Measurements from ENCODE around the gene IL13.

The IL13 gene

DNA sequence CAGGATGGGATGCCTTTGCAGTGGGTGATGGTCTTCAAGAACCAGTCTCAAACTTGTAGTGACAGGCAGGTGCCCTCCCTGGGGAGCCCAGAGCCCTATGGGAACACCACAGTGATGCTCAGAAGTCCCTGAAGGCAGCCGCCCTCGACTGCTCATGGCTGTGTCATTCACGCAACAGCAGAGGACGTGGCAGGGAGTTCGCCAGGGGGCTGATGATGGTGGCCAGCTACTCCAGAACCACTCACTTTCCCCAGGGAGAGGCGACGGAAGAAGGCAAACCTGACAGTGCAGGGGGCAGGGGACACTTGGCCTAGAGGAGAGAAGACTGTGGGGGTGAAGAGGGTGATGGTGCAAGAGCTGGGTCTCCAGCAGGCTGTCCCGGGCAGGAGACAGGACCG lies 4.0 kb downstream of the IL13 start:
- TF ChIP-seq, protein P1, sequence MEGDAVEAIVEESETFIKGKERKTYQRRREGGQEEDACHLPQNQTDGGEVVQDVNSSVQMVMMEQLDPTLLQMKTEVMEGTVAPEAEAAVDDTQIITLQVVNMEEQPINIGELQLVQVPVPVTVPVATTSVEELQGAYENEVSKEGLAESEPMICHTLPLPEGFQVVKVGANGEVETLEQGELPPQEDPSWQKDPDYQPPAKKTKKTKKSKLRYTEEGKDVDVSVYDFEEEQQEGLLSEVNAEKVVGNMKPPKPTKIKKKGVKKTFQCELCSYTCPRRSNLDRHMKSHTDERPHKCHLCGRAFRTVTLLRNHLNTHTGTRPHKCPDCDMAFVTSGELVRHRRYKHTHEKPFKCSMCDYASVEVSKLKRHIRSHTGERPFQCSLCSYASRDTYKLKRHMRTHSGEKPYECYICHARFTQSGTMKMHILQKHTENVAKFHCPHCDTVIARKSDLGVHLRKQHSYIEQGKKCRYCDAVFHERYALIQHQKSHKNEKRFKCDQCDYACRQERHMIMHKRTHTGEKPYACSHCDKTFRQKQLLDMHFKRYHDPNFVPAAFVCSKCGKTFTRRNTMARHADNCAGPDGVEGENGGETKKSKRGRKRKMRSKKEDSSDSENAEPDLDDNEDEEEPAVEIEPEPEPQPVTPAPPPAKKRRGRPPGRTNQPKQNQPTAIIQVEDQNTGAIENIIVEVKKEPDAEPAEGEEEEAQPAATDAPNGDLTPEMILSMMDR (IDR thresholded peaks at IDR 0.05; ENCODE audit: borderline replicate concordance, insufficient read depth, low read depth, low read length), result no peak
- no peak overlapping the region for H3K4me3 ChIP-seq (ENCODE audit: low read depth, low read length)

DNA sequence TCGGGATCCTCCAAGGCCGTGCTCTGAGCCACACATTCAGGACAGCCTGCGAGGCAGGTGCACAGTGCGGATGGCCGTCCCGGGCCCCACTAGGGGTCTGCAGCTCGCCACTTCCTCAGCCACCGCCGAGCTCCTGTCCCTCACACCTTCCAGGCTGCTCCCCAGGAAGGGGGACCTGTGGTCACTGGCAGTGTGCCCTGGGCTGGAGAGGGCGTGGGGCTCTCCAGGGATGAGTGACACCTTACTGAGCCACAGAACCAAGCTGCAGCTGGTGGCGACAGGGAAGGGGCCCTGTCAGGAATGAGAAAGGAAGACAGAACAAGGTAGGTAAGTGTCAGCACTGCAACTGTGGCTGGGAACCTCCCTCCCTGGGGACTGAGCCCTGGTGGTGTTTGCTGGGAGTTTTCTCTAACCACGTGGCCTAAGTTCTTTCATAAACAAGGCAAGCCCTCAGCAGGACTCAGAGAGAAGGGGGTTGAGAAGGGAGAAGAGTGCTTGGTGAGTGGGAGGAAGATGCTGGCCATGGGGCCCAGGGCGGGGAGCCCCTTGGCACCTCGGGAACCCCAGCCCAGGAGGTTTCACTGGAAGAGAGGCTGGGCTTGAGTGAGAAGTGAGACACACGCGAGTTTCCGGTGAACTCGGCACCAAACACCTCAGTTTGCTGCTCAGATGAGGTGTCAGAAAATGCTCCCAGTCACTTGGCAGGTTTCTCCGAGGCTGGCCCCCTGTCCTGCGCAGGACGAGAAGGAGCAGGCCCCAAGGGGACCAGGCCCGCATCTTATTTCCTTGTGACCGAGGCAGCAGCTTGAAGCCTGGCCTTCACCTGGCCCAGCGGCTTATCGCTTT lies 5.2 kb downstream of the IL13 start:
- TF ChIP-seq, protein P1 (IDR thresholded peaks at IDR 0.05; ENCODE audit: borderline replicate concordance, insufficient read depth, low read depth, low read length), result peak; percentile 24; the same call in 1 of the 2 replicates

DNA sequence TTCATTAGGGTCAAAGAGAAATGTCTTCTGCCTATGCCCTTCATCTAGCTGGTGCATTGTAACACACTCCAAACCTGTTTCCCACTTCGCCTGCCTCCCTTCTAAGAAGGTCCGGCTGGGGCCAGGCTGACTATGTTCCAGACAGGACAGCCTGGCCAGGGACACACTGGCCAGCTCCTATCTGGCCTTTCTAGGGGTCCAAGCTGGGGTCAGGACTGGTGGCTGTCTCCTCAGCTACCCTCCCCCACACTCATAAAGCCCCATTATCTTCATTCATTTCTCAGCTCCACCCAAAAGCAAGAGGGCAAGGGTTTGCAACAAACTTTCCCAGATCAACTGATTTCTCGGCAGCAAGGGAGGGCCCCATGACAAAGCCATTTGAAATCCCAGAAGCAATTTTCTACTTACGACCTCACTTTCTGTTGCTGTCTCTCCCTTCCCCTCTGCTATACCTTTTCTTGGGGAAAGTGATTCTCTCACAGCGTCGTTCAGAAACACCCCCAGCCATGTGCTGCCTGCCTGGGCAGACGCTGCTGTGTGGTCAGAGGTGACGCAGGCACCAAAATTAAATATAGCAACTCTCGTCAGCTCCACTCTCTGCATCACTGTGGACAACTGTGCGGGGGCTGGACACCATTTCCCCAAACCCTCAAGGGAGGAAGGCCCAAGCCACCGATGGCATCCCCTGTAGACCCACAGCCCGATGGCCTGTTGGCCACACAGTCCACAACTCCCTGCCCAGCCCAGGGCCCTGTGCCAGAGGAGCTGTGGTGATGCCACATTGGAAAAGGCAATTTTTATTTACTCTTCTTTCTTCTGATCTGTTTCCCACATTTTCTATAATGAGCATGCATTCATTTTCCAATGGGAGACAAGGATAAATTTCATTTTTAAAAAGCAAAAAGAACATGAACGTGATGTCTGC lies 6.1 kb downstream of the IL13 start:
- peak overlapping the region; percentile 21 for H3K4me3 ChIP-seq (ENCODE audit: low read depth, low read length)
- TF ChIP-seq, protein P1 (IDR thresholded peaks at IDR 0.05; ENCODE audit: borderline replicate concordance, insufficient read depth, low read depth, low read length), result no peak

More for the DNA sequence above, 5.2 kb downstream of the IL13 start:
- peak overlapping the region; percentile 21 for H3K4me3 ChIP-seq (ENCODE audit: low read depth, low read length)

DNA sequence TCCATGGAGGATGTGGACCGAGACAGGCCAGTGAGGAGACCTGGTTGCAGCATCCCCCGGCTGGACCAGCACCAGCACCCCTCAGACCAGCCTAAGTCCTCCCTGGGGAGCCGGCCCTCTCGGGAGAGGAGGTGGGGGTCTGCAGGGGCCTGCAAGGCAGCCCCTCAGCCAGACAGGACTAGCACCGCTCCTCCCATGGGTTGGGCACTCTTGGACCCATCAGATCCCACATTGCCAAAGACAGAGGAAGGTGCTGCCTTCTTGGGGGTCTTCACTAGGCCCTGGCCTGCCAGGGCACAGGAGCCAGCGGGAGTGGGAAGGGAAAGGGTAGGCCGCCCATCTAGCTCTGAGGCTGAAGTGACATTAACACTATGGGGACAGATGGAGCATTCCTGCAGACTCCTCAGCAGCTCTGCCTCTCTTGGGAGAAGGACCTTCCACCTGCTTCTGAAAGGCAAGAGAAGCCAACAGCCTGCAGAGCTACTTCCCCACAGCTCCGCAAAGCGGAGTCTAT lies 6.8 kb downstream of the IL13 start:
- TF ChIP-seq, protein P1 (IDR thresholded peaks at IDR 0.05; ENCODE audit: borderline replicate concordance, insufficient read depth, low read depth, low read length), result no peak
- H3K4me3 ChIP-seq (ENCODE audit: low read depth, low read length), result no peak overlapping the region

DNA sequence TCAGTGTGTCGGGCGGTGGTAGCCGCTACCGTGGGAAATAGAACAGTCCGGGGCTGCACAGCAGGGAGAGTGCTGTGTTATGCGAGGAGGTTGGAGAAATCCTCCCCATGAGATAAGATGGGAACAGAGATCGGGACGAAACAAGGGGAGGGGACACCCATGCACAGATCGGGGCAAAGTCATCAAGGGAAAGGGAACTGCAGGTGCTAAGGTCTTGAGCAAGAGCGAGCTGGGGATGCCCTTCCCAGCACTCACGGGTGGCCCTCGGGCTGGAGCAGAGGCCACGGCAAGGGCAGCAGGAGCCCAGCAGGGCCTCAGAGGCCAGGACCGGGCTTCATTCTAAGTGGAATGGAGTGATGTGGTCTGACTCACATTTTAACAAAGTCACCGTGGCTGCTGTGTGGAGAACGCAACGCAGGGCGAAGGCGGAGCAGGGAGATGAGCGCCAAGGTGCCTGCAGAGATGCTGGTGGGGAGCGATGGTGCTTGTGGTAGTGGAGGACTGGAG lies 7.7 kb downstream of the IL13 start:
- H3K4me3 ChIP-seq (ENCODE audit: low read depth, low read length), result no peak overlapping the region
- TF ChIP-seq, protein P1 (IDR thresholded peaks at IDR 0.05; ENCODE audit: borderline replicate concordance, insufficient read depth, low read depth, low read length), result no peak

DNA sequence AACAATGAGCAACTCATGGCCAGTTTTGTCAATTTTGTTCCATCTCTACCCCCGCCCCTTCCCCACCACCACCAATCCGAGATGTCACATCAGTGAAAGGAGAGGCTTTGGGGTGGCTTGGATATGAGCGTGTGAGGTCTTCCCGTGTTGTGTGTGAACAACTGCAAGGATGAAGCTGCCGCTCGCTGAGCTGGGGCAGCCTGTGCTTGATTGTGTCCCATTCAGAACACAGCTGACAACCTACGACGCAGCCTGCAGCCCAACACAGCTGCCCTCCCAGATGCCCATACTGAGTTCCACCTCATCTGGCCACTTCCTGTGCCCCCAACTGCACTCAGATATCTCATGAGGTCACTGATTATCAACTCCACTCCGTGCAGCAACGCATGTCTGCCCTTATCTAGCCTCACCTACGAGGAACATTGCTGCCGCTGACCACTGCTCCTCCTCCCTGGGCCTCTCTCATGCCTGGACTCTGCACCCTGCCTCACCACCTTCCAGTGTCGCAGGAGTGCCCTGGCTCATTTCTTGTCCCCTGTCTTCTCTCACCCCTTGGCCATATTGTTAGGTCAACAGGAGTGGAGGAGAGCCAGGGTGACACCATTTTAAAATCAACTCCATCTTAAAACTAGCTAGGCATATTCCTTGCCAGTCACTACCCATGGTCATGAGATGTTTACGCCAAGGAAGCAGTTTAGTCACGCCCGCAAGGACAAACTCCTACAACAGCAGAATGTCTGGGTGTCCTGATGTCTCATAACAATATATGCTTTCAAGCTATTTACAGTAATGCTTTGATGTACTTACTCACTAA lies 8.5 kb downstream of the IL13 start:
- H3K4me3 ChIP-seq (ENCODE audit: low read depth, low read length), result no peak overlapping the region
- TF ChIP-seq, protein P1 (IDR thresholded peaks at IDR 0.05; ENCODE audit: borderline replicate concordance, insufficient read depth, low read depth, low read length), result no peak
